Measurements from ENCODE around the gene ALKBH8.

- TF ChIP-seq CTCF (IDR thresholded peaks at IDR 0.05) (no peak), POLR2A (IDR thresholded peaks at IDR 0.05) (no peak)
Observed at GRCh38 chr11:107562647-107563208, 2.8 kb downstream of the ALKBH8 start.
